H1 (cell line): ENCODE data around the gene ZNF521. TPM values are rescaled to one million over a fixed set of nuclear protein-coding genes. Genes with fewer than 3 reads are reported as not detected.

Experiments used
- SP4 ChIP-seq: IDR thresholded peaks from 2 replicates; pipeline ENCODE4 v1.6.1; 2012; ENCODE audit warnings: low read length, inconsistent platforms
- TAF1 ChIP-seq: IDR thresholded peaks from 2 replicates; pipeline ENCODE4 v1.6.1; 2011; ENCODE audit warnings: mild to moderate bottlenecking, low read depth, low read length
- polyA plus RNA-seq, 7 experiments: library from polyadenylated mRNA; depleted of rRNA in 3 of 7; stranded (reverse) in 5 of 7; unstranded in 2 of 7; fragments of >200 nt in 5 of 7; fragments of 200-250 nt in 2 of 7; gene quantifications; 1 replicate in 5 of 7; 2 replicates in 1 of 7; 4 replicates in 1 of 7; pipeline versions ENCODE4 v1.2.1 to v1.2.3, GENCODE V29; 2011 to 2013; ENCODE audit warnings: missing spikeins in 2 of 7, mixed read lengths in 2 of 7
- total RNA-seq: library from RNA; stranded (reverse); fragmentation: NEBNext Ultra II Directional; extraction: Animal tissue kit (Norgen Biotek cat#: 25700); gene quantifications from 2 replicates; pipeline ENCODE4 v1.2.1, GENCODE V29; 2021
- TF ChIP-seq, protein P1 (sequence below): IDR thresholded peaks from 2 replicates; pipeline ENCODE4 v1.6.1; 2011; ENCODE audit warnings: low read depth, mild to moderate bottlenecking, low read length; ENCODE audit not compliant: insufficient read depth

ZNF521 gene
- total and polyA plus RNA-seq, 2 of the 8 experiments (the other 6 are each of a cell fraction or from before 2014, with no cell fraction given), result 9.5 to 15.8 TPM

DNA sequence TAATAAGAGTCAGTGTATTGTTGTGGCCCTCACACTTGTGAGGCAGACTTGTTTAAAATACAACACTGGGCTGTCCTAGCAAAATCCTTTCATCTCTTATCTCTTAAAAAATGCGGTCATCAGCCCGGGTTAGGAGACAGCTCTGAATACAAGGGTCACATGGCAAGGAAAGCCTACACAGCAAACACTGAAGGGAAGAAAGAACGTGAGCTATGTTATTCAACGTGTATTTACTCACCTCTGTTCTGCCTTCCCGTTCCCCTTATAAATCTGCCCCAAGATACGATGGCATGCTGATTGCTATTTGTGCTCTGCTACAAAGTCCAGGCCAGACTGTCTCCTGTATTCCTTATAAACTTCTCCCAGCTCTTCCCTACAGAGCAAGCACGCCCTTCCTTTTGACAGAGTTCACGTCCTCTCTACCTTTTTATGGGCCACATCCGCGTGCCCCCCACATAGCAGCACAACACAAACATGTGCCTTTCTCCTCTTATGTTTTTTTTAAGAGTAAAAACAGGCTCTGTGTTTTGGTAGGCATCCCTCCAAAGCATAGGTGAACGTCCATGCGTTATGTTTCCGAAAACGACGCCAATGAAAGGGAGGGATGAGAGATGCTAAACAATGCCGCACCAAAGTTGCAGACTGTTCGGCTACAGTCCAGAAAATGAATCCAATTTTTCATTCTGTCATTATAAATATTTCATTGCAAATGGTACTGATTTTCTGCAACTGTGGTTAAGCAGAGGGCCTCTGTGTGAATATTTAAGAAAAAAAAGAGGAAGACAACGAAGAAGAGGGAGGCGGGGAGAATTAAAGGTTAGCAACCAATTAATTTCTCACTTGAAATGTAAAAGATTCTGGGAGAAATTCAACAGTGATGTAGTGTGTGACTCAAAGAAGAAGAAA, 274.7 kb downstream of the ZNF521 start (continued):
- TF ChIP-seq SP4 (no peak), TAF1 (no peak)
- TF ChIP-seq, protein P1, sequence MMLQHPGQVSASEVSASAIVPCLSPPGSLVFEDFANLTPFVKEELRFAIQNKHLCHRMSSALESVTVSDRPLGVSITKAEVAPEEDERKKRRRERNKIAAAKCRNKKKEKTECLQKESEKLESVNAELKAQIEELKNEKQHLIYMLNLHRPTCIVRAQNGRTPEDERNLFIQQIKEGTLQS, result no peak
